ENCODE data around the gene ZMYND8. TPM values are rescaled to one million over a fixed set of nuclear protein-coding genes. Genes with fewer than 3 reads are reported as not detected.
"Not testable (repeated sequence)": the region's sequence is repeated elsewhere in the genome, so short reads cannot be mapped to it uniquely, and the experiment has no call there.

ZMYND8 gene
- total RNA-seq, 1 experiment from 2014 or later, result 11.6 TPM

DNA sequence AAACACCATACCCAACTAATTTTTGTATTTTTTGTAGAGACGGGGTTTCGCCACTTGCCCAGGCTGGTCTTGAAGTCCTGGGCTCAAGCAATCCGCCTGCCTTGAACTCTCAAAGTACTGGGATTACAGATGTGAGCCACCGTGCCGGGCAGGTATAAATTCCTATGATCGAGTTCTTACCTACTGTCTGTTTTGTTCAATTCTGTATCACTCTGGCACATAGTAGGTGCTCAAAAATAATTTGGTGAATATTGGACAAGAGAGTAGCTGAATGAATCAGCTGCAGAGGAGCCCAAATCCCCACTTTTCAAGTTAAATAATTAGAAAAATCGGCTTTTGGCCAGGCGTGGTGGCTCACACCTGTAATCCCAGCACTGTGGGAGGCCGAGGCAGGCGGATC lies 13.7 kb upstream of the ZMYND8 start:
- no peaks in the 10 kb centered on the region for H4K20me1 ChIP-seq (ENCODE audit: low read length)
- ChIA-PET CTCF (no interaction called here), POLR2A (ENCODE audit: unreplicated experiment) (no interaction called here)
- no TSS peak for BruUV-seq (replicated peaks)
- ATAC-seq (no peak), DNase-seq (no peak)
- no peaks in the 10 kb centered on the region for H3K9me3 ChIP-seq (ENCODE audit: low read length)
- no peaks in the 10 kb centered on the region for H3K79me2 ChIP-seq (ENCODE audit: low read length)
- no peak overlapping the region for H3K4me2 ChIP-seq (ENCODE audit: low read length)
- H3K36me3 ChIP-seq (ENCODE audit: low read depth, low read length), result no peaks in the 10 kb centered on the region
- intact Hi-C loops (cut with micrococcal nuclease), result no loop called here
- no peak overlapping the region for H3K27ac ChIP-seq (ENCODE audit: low read length)
- H2AFZ ChIP-seq (ENCODE audit: low read length), result no peak overlapping the region
- TF ChIP-seq EZH2 (IDR thresholded peaks at IDR 0.05; ENCODE audit: low read length, unreplicated experiment) (no peak), EZH2phosphoT487 (IDR thresholded peaks at IDR 0.05; ENCODE audit: borderline replicate concordance, low read length) (no peak)
- TF ChIP-seq, protein P1, sequence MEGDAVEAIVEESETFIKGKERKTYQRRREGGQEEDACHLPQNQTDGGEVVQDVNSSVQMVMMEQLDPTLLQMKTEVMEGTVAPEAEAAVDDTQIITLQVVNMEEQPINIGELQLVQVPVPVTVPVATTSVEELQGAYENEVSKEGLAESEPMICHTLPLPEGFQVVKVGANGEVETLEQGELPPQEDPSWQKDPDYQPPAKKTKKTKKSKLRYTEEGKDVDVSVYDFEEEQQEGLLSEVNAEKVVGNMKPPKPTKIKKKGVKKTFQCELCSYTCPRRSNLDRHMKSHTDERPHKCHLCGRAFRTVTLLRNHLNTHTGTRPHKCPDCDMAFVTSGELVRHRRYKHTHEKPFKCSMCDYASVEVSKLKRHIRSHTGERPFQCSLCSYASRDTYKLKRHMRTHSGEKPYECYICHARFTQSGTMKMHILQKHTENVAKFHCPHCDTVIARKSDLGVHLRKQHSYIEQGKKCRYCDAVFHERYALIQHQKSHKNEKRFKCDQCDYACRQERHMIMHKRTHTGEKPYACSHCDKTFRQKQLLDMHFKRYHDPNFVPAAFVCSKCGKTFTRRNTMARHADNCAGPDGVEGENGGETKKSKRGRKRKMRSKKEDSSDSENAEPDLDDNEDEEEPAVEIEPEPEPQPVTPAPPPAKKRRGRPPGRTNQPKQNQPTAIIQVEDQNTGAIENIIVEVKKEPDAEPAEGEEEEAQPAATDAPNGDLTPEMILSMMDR (conservative IDR thresholded peaks at IDR 0.05; ENCODE audit: low read depth, low read length), result no peak
- H3K4me1 ChIP-seq (ENCODE audit: insufficient read depth, low read length), result peaks cover 11% of the 10 kb centered on the region
- no peak overlapping the region for H3K9ac ChIP-seq (ENCODE audit: low read length)
- H3F3A ChIP-seq (ENCODE audit: low read length, unreplicated experiment), result no peaks in the 10 kb centered on the region
- H3K27me3 ChIP-seq (ENCODE audit: low read length), result no peaks in the 10 kb centered on the region
- no peaks in the 10 kb centered on the region for H3K9me2 ChIP-seq (replicated peaks; ENCODE audit: low read length)
- no peak overlapping the region for H3K4me3 ChIP-seq (ENCODE audit: low read length)

DNA sequence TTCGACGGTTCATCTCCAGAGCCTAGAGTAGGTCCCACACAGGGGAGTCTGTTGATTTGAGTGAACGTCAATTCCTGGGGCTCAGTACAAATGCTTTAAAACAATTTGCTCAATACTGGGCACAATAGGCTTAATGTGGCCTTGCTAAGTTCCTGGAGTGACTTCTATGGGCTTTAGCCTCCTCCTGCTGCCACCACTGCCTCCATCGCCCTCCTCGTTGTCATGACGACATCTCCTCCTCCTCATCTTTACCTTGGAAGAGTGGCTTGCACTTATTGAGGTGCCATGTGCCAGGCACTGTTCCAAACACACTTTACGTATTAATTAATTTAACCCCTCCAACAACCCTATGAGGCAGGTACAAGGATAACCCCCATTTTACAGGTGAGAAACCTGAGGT lies 11.8 kb upstream of the ZMYND8 start:
- TF ChIP-seq EZH2 (IDR thresholded peaks at IDR 0.05; ENCODE audit: low read length, unreplicated experiment) (no peak), EZH2phosphoT487 (IDR thresholded peaks at IDR 0.05; ENCODE audit: borderline replicate concordance, low read length) (no peak)
- TF ChIP-seq, protein P1 (conservative IDR thresholded peaks at IDR 0.05; ENCODE audit: low read depth, low read length), result no peak
- ATAC-seq (no peak), DNase-seq (no peak)
- no TSS peak for BruUV-seq (replicated peaks)
- H3K79me2 ChIP-seq (ENCODE audit: low read length), result no peaks in the 10 kb centered on the region
- no peak overlapping the region for H3K9ac ChIP-seq (ENCODE audit: low read length)
- no peaks in the 10 kb centered on the region for H3K9me2 ChIP-seq (replicated peaks; ENCODE audit: low read length)
- no peaks in the 10 kb centered on the region for H3K27me3 ChIP-seq (ENCODE audit: low read length)
- H3F3A ChIP-seq (ENCODE audit: low read length, unreplicated experiment), result no peaks in the 10 kb centered on the region
- ChIA-PET CTCF (interaction anchor here (1.0 kb wide), 1 partner anchor 16 kb away, joined by 5 read pairs; no protein-coding TSS in a partner anchor), POLR2A (ENCODE audit: unreplicated experiment) (no interaction called here)
- no peak overlapping the region for H3K27ac ChIP-seq (ENCODE audit: low read length)
- no peaks in the 10 kb centered on the region for H3K36me3 ChIP-seq (ENCODE audit: low read depth, low read length)
- peaks cover 11% of the 10 kb centered on the region for H3K4me1 ChIP-seq (ENCODE audit: insufficient read depth, low read length)
- H3K4me3 ChIP-seq (ENCODE audit: low read length), result no peak overlapping the region
- no peak overlapping the region for H2AFZ ChIP-seq (ENCODE audit: low read length)
- no peak overlapping the region for H3K4me2 ChIP-seq (ENCODE audit: low read length)
- intact Hi-C loops (cut with micrococcal nuclease), result no loop called here
- H3K9me3 ChIP-seq (ENCODE audit: low read length), result no peaks in the 10 kb centered on the region
- H4K20me1 ChIP-seq (ENCODE audit: low read length), result no peaks in the 10 kb centered on the region

DNA sequence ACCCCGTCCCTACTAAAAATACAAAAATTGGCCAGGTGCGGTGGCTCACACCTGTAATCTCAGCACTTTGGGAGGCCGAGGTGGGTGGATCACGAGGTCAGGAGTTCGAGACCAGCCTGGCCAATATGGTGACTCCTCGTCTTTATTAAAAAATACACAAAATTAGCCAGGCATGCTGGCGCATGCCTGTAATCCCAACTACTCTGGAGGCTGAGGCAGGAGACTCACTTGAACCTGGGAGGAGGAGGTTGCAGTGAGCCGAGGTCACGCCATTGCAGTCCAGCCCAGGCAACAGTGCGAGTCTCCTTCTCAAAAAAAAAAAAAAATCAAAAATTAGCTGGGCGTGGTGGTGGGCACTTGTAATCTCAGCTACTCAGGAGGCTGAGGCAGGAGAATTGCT lies 9.8 kb upstream of the ZMYND8 start:
- H3K79me2 ChIP-seq (ENCODE audit: low read length); H3K27ac ChIP-seq (ENCODE audit: low read length); H3F3A ChIP-seq (ENCODE audit: low read length, unreplicated experiment); H3K4me3 ChIP-seq (ENCODE audit: low read length); DNase-seq; H3K9me2 ChIP-seq (replicated peaks; ENCODE audit: low read length); H3K4me2 ChIP-seq (ENCODE audit: low read length); H4K20me1 ChIP-seq (ENCODE audit: low read length); H2AFZ ChIP-seq (ENCODE audit: low read length); BruUV-seq (replicated peaks); H3K27me3 ChIP-seq (ENCODE audit: low read length); H3K36me3 ChIP-seq (ENCODE audit: low read depth, low read length); H3K9ac ChIP-seq (ENCODE audit: low read length); H3K9me3 ChIP-seq (ENCODE audit: low read length); H3K4me1 ChIP-seq (ENCODE audit: insufficient read depth, low read length); intact Hi-C loops (cut with micrococcal nuclease); ATAC-seq; CTCF ChIA-PET: not testable (repeated sequence)
- POLR2A ChIA-PET (ENCODE audit: unreplicated experiment), result interaction anchor here (0.6 kb wide), 1 partner anchor 279 kb away, joined by 3 read pairs; no protein-coding TSS in a partner anchor
